GM21723 (cell line): Measurements from ENCODE around the gene CPSF7.
A peak's percentile ranks its signal among the peaks of the same experiment; 100 is the strongest.
"Not testable (repeated sequence)": the region's sequence is repeated elsewhere in the genome, so short reads cannot be mapped to it uniquely, and the experiment has no call there.

Experiments
- ATAC-seq: cut with Tn5 transposase; IDR thresholded peaks from one replicate; pipeline ENCODE4 v1.9.1; 2021; ENCODE audit warnings: mild to moderate bottlenecking, moderate library complexity; ENCODE audit not compliant: unreplicated experiment

The CPSF7 gene

DNA sequence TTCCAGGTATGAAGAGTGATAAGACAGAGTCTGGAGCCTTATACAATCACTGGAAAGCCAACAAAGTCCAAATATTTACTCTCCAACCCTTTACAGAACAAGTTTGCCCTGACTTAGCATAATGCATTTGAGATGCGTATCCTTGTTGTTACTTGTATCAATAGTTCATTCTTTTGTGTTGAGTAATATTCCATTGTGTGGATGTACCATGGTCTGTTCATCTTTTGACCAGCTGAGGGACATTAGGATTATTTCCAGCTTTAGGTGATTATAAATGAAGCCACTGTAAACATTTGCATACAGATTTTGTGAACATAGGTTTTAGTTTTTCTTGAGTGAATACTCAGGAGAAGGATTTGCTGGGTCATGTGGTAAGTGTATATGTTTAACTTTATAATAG is 9.8 kb upstream of the CPSF7 start:
- ATAC-seq, result no peak

DNA sequence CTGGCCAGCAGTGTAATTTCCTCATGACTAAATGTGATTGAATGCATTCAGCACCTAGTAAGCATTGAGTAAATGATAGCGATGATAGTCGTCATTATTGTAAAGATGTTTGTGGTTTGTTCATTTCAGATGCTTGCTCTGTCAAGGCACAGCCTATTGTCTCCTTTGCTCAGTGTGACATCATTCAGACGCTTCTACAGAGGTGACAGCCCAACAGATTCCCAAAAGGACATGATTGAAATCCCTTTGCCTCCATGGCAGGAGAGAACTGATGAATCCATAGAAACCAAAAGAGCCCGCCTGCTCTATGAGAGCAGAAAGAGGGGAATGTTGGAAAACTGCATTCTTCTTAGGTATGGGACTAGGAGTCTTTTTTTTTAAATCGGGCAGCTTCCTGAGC is 7.7 kb upstream of the CPSF7 start:
- no peak for ATAC-seq

DNA sequence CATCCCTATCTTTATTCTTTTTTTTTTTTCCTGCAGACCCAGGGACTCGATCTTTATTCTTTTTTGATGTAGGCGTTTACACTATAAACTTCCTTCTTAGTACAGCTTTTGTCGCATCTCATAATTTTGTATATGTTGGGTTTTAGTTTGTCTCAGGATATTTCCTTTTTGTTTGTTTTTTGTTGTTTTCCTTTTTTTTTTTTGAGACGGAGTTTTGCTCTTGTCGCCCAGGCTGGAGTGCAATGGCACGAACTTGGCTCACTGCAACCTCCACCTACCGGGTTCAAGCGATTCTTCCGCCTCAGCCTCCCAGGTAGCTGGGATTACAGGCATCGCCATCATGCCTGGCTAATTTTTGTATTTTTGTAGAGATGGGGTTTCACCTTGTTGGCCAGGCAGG is 1.1 kb upstream of the CPSF7 start:
- not testable (repeated sequence) for ATAC-seq

DNA sequence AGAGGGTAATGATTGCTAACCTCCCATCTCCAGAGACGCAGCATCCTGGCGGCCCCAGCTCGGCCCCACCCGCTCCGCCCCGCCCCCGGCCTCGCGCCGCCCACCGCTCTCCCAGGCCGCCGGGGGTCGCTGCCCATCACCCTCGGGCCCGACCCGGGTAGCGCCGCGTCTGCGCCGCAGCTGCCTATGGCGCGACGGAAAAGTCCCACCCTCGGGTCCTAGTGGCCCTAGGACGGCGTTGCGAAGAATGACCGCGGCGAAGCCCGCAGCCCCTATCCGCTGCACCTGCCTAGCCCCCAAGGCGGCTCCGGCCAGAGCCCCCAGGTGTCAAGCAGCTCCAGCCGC is 457 bp downstream of the CPSF7 start:
- peak; percentile 68 for ATAC-seq

DNA sequence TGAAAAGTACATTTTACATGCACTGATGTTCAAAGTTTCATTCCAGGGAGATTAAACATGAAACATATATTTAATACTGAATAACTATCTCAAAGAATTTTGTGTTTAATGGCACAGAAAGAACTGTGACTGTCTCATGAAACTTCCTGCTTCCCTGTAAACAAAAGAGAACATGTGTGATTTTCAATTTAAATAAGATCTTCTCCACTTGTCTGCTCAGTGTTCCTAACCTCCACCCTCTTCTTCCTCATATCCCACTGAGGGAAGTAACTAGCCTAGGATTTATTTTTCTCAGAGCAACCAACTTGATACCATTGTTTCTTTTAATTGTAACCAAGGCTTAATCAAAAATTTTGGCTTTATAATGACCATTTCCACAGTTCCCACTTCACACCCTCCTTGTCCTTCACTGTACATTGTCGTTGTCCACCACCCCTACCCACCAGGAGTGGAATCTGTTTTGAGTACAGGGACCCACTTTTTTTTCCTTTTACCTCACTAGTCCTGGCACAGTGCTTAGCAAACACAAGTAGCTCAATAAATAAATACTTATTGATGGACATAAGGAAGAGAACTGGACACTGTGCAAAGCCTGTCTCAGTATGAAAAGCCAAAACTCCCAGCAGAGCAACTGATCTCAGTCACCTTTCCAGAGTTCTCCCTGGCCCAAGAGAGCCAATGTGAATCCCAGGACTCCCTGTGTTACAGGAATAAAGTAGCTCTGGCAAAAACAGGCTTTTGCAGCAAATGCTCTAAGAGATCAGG is 4.2 kb downstream of the CPSF7 start:
- no peak for ATAC-seq

DNA sequence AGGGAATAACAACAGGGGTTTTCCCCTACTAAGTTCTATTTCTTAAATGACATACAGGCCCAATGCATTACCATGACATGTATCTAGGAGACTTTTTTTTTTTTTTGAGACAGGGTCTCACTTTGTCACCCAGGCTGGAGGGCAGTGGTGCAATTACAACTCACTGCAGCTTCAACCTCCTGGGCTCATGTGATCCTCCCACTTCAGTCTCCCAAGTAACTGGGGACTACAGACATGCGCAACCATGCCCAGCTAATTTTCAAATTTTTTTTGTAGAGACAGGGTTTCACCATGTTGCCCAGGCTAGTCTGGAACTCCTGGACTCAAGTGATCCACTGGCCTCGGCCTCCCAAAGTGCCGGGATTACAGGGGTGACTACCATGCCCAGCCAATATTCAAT is 7.5 kb downstream of the CPSF7 start:
- no peak for ATAC-seq

DNA sequence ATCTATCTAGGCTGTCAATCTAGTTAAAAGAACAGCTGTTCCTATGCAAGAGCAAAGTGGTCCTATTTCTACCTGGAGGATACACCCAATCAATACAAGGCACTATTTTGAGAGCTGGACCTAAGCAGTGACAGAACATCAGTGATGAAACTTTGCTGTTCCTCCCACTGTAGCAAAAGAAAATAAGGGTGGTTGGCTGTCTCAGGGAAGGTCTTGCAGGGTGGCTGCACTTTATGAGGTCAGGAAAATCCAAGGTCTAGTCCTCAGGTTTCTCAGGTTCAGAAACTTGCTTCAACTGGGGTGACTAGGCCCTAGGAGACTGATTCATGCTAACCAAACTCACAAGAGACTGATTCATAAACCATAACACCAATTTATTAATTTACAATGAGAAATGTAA is 11.6 kb downstream of the CPSF7 start:
- no peak for ATAC-seq

DNA sequence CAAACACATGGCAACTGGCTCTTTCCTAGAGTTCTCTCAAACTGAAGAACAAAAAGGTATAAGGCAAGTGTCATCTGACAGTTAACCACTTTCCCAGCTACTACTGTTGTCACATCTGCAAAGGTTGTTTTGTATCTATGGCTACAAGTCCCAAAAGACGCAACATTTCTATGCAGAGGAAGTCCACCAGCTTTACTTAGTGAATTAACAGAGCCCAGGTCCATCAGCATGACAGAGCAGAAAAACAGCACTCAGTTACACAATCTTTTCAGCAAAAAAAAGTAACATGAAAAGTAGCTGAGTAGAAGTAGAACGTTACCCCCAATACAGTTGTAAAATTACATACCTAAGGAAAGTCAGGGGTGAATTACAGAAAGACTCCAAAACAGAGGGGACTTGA is 12.1 kb downstream of the CPSF7 start:
- no peak for ATAC-seq

DNA sequence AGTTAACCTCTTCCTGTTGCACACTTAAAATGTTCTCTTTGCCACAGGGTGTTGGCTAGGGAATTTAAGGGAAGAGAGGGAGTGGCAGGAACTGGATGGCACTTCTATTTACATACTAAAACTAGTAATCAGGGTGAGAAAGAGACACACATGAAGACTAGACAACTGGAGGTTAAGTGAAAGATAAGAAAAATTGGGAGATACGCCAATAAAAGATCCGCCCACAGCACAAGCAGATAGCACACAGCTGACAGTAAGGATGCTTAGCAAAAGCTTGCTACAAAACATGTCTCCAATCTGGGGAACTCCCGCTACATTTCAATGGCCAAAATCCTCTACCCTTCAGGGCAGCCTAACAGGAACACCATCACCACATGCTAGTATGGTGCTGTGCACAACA is 12.8 kb downstream of the CPSF7 start:
- ATAC-seq, result no peak

DNA sequence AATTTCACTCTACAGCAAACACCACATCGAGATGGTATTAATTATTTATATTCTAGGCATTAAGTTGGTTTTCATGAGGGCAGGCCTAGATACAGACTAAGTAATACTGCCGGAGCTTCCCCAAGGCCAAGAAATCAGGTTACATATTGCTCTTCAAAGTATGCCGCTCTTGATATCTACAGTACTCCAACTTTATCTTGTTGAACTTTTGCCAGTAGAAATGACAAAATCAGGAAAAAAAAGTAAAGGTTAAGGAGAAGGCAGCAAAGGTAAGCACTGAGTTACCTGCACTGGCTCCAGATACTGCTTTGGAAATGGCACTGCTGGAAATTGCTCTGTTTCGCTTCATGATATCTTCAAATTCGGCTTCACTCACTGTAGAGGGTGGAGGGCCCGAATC is 14.4 kb downstream of the CPSF7 start:
- no peak for ATAC-seq

DNA sequence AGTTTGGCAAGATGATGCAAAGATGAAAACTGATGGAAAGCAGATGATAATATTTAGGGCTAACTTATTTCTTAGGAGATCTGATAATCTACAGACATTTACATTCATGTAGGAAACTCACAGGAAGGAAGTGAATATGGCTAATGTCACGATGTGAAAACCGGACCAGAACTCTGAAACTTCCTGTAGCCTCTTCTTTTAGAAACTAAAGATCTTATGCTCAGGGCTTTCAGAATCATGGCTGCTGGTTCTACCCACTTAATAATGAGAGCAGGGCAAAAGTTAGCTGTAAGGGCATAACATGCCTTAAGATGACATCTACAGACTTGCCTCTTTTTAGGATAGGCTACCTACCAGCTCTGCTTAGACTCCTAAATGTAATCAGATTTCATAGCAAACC is 15.2 kb downstream of the CPSF7 start:
- no peak for ATAC-seq

DNA sequence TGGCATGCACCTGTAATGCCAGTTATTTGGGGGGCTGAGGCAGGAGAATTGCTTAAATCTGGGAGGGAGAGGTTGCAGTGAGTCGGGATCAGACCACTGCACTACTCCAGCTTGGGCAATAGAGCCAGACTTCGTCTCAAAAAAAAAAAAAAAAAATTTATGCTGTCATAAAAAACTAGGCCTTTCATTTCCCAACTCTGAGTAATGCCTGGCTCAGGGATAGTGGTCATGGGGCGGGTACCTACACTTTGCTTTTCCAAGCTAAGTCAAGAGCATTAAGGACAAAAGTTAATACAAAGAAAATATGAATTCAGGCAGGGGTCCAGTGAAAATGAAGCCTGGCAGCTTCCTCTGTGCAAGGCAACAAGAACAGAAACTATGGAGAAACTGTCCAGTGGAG is 16.3 kb downstream of the CPSF7 start:
- no peak for ATAC-seq

DNA sequence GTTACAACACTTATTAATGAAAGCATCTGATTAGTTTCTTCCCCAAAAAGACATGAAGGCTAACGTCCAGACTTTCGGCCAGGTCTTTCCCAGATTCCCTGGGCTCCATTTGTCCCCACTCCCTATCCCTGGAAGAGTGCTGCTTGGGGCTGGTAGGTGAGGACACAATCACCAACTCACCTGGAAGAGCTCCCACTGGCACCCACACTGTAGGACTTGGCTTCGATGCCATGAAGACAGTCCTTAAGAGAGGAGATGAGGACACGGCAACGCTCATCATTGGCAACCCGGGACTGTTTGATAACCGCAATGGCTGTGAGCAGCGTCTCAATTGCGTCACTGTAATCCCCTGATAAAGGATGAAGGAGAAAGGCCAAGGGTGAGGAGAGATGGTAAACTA is 18.2 kb downstream of the CPSF7 start:
- ATAC-seq, result no peak

DNA sequence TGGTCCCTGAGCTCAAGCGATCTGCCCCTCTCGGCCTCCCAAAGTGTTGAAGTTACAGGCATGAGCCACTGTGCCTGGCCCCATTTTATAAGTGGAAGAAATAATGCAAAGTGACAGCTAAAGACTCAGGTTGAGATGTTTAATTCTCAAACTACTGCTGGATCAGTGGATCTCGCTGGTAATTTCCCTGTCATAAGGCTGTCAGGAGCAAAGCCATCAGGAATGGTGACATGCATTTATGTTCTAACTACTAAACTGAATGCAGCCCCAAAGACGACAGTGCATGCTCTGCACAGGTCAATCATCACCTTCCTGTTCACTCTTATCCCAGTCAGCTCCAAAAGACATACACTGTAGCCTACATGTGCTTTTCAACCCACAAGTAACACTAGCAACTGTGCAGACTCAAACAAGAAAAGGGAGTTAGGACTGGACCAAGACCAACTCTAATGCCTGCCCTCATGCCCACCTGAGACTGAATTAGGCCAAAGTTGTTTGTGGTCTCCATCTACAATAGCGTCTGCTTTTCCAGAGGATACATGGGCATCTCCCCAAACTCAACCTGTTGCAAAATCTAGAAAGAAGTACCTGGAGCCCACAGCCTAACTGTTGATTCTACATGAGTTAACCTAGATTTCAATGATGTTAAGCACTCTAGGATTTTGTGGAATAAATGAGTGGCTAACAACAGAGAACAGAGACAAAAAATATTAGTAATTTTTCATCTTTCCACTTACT is 22.6 kb downstream of the CPSF7 start:
- no peak for ATAC-seq

DNA sequence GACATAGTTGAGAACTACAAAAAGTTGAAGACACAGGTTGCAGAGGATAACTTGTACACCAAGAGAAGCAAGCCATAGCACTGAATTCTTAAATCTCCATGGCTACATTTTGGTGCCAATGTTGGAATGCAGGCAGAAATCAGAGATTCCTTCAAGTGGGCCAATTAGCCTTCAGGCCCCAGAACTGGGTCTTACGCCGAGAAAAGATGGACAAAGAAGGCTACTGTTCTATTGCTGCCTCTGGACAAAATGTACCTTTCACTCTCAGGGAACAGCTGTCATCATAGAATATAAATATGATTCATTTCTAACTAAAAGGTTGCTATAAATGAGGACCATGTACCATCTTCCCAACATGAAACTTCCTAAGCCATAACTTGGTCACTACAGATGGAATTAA is 23.7 kb downstream of the CPSF7 start:
- no peak for ATAC-seq

DNA sequence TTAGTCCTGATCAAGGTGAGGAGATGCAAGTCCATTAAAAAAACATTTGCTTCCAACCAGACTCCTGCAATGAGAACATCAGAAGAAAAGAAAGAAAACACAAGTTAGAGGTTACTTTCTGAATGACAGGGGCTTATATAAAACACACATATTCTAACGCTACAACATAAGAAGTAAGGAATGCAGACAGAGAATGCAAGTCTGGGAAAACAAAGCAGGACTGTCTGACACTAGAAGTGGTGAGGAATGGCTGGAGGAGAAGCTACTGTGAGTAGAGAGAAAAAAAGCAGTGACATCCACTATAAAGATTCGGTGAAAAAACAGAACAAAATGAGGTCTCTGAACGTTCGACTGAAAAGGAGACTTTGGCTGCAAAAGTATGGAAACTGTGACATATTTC is 25.1 kb downstream of the CPSF7 start:
- ATAC-seq, result no peak

DNA sequence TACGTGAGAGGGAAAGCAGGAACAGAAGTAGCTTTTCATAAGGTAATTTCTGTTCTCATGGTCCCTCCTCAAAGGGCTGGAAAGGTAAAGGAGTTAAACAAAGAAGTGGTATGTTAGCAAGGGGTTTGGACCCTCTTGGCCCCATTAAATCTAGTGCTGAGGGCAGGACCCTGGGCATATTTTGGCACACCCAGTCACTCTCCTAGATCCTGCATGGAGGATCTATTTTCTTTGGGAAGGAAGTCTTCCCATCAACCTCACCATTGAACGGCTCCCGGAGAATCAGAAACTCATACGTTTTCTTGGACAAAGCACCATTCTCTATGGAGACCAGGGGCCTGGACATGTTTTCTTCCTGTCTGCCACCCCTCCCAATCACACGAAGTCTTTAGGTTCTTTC is 25.7 kb downstream of the CPSF7 start:
- no peak for ATAC-seq

DNA sequence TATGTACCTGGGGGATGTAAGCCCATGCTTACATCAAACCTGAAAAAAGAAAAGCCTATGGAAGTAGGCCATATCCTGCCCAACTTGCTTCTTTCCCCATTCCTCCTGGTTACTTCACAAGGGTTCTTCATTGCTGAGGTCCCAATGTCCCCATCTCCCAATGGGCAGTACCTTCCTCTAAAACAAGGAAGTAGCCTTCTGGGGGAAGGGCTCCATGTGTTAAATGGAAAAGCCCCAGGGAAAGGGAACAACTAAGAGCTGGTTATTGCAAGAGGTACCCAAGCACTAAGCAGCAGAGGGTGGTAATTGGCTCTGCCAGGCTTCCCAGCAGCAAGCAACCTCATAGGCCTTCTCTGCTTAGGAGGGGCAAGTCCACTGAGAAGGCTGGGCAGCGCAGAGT is 26.1 kb downstream of the CPSF7 start:
- no peak for ATAC-seq

DNA sequence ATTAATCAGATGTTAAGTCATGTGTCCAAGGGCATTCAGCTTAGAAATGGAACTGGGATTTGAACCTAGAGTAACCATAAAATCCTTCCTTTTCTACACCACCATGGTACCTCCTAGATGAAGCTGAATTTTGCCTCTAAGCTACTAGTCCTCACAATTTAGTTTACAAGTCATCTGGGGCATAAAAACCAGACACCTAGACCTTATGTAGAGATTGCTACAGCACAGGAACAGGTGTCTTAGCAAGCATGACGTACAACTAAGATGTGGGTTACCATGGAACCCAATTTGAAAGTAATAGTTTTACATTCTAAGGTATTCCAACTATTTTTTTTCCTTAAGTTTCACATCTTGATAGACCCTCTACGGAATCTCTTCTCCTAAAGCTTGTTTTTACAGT is 28.2 kb downstream of the CPSF7 start:
- ATAC-seq, result no peak

DNA sequence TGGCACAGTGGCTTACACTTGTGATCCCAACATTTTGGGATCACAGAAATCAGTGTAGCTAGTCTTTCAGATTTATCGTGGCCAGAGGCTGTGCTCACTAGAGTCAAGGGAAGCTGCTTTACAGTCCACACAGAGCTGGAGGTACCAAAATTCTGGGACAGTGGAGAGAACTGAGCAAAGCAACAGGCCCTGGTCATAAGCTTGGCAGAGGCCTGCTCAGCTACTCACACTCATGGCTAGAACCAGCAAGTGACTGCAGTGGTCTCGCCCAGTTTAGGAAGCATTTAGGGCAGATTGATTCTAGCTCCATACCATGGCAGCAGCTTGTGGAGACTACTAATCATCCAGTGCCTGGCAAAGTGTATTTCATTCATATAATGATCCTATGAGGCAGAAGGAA is 28.6 kb downstream of the CPSF7 start:
- ATAC-seq, result no peak

DNA sequence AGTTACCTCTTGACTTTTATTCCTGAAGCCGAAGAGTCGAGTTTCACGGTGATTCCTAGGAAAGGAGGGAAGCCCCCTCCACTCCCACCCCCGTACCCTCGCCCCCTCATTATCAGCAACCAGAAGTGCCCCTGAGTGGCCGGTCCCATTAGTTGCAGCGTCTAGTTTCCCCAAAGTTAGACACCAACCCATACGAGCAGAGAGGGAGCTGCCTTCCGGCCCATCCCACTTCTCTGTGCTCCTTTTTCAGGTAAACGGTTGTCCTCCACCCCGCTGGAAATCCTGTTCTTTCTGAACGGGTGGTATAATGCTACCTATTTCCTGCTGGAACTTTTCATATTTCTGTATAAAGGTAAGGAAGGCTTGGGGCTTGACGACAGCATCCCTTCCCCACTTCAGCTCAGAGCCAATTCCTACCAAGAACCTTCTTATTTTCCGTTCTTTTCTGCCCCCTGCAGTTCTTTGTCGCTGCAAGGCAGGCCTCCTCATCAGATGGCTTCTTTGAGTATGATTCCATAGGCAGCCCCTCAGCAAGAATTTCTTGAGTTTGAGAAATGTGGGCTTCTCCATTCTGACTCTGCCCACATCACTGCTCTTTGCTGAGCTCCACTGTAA is 36.7 kb downstream of the CPSF7 start:
- ATAC-seq, result peak; percentile 34

DNA sequence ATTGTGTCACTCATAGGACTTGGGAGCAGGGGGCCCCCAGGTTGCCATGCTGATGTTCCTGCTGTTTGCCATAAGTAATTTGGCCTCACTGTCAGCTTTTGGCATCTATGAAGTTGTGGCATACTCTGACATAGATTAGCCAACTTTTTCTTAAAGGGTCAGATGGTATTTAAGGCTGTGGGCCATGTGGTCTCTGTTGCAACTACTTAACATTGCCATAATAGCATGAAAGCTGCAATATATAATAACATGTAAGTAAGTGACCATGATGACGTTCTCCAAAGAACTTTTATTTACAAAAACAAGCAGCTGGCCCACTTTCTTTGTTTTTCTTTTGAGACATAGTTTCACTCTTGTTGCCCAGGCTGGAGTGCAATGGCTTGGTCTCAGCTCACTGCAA is 39.6 kb downstream of the CPSF7 start:
- no peak for ATAC-seq
